Ishikawa (cell line): Measurements from ENCODE around the gene CCIN.

Experiments
- CEBPB ChIP-seq: IDR thresholded peaks from 2 replicates; pipeline ENCODE4 v1.6.1; 2012
- CREB1 ChIP-seq: IDR thresholded peaks from 2 replicates; pipeline ENCODE4 v1.6.1; 2012; ENCODE audit warnings: low read depth
- EGR1 ChIP-seq: IDR thresholded peaks from 2 replicates; pipeline ENCODE4 v1.6.1; 2012
- EP300 ChIP-seq: IDR thresholded peaks from 2 replicates; pipeline ENCODE4 v1.6.1; 2012; ENCODE audit warnings: borderline replicate concordance
- FOXM1 ChIP-seq: IDR thresholded peaks from 2 replicates; pipeline ENCODE4 v1.6.1; 2012; ENCODE audit warnings: low read depth, borderline replicate concordance
- NFIC ChIP-seq: IDR thresholded peaks from 2 replicates; pipeline ENCODE4 v1.6.1; 2012
- RAD21 ChIP-seq: IDR thresholded peaks from 2 replicates; pipeline ENCODE4 v1.6.1; 2012; ENCODE audit warnings: low read depth
- TAF1 ChIP-seq: IDR thresholded peaks from 2 replicates; pipeline ENCODE4 v1.6.1; 2012; ENCODE audit warnings: low read depth, mild to moderate bottlenecking
- TCF12 ChIP-seq: IDR thresholded peaks from 2 replicates; pipeline ENCODE4 v1.6.1; 2012; ENCODE audit warnings: low read depth
- TEAD4 ChIP-seq: IDR thresholded peaks from 2 replicates; pipeline ENCODE4 v1.6.1; 2012
- YY1 ChIP-seq: IDR thresholded peaks from 2 replicates; pipeline ENCODE4 v1.6.1; 2012; ENCODE audit warnings: low read depth
- ZBTB7A ChIP-seq: IDR thresholded peaks from 2 replicates; pipeline ENCODE4 v1.6.1; 2012; ENCODE audit warnings: low read depth
- TF ChIP-seq, protein P1 (sequence below): IDR thresholded peaks from 2 replicates; pipeline ENCODE4 v1.6.1; 2012
- TF ChIP-seq, protein P2 (sequence below): IDR thresholded peaks from 2 replicates; pipeline ENCODE4 v1.6.1; 2012
- TF ChIP-seq, protein P3 (sequence below): IDR thresholded peaks from 2 replicates; pipeline ENCODE4 v1.6.1; 2012; ENCODE audit warnings: low read depth, mild to moderate bottlenecking

CCIN gene

DNA sequence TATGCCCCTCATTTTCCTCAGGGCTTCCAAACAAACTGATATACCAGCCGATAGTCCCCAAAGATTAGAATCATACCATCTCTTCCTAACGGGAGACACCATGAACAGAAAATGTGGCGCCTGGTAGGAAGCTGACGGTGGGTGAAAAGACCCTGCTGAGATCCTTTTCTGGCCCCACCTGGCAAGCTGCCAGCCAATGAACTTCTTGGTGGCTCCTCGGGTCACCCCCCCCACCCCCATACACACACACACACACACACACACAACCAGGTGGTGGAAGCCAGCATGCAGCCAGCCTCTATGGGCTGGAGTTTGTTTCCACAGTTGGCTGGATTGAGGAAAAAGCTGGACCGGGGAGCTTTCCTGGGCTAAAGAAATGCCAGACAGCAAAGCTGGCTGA lies 4.8 kb upstream of the CCIN start:
- TF ChIP-seq TEAD4: no peak

DNA sequence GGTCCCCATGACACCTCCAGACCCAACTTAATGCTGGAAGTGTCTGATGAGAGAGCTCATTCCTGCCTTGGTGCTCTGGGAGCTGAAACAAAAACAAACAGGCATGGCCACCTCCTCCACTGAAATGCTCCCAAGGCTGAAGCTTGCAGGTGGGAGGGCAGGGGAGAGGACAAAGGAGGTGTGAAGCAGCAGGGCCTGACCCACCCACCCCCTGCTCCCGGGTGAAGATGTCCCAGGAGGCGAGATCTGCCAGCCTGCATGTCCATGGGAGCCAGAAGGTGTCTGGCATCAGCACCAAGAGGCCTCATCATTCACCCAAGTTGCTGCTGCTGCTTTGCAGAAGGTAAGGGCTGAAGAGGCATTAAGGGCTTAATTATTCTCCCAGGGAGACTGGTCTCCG lies 4.2 kb upstream of the CCIN start:
- TF ChIP-seq TCF12 (no peak), ZBTB7A (no peak), FOXM1 (no peak), TEAD4 (no peak), NFIC (no peak)
- TF ChIP-seq, protein P1, sequence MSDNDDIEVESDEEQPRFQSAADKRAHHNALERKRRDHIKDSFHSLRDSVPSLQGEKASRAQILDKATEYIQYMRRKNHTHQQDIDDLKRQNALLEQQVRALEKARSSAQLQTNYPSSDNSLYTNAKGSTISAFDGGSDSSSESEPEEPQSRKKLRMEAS: no peak
- TF ChIP-seq, protein P2, sequence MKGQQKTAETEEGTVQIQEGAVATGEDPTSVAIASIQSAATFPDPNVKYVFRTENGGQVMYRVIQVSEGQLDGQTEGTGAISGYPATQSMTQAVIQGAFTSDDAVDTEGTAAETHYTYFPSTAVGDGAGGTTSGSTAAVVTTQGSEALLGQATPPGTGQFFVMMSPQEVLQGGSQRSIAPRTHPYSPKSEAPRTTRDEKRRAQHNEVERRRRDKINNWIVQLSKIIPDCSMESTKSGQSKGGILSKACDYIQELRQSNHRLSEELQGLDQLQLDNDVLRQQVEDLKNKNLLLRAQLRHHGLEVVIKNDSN: no peak
- TF ChIP-seq, protein P3, sequence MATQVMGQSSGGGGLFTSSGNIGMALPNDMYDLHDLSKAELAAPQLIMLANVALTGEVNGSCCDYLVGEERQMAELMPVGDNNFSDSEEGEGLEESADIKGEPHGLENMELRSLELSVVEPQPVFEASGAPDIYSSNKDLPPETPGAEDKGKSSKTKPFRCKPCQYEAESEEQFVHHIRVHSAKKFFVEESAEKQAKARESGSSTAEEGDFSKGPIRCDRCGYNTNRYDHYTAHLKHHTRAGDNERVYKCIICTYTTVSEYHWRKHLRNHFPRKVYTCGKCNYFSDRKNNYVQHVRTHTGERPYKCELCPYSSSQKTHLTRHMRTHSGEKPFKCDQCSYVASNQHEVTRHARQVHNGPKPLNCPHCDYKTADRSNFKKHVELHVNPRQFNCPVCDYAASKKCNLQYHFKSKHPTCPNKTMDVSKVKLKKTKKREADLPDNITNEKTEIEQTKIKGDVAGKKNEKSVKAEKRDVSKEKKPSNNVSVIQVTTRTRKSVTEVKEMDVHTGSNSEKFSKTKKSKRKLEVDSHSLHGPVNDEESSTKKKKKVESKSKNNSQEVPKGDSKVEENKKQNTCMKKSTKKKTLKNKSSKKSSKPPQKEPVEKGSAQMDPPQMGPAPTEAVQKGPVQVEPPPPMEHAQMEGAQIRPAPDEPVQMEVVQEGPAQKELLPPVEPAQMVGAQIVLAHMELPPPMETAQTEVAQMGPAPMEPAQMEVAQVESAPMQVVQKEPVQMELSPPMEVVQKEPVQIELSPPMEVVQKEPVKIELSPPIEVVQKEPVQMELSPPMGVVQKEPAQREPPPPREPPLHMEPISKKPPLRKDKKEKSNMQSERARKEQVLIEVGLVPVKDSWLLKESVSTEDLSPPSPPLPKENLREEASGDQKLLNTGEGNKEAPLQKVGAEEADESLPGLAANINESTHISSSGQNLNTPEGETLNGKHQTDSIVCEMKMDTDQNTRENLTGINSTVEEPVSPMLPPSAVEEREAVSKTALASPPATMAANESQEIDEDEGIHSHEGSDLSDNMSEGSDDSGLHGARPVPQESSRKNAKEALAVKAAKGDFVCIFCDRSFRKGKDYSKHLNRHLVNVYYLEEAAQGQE: no peak

DNA sequence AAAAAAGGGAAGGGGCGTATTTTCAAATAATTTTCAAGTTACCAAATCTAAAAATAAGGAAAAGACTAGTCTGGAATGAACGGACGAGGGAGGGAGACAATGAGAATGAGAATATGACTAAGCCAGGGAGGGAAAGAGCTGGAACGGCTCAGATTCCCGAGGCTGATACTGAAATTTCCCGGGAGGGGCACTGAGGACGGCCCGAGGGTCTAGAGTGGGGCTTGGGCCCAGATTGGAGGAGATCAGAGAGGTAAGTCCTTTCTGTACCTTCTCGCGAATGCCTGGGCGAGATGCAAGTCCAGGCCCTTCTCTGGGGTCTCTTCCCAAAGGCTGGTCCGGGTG lies 3.4 kb upstream of the CCIN start:
- TF ChIP-seq, protein P1: no peak
- no peak for TF ChIP-seq TCF12
- no peak for TF ChIP-seq RAD21
- TF ChIP-seq, protein P2: no peak
- TF ChIP-seq TAF1: no peak
- no peak for TF ChIP-seq EP300
- no peak for TF ChIP-seq YY1

DNA sequence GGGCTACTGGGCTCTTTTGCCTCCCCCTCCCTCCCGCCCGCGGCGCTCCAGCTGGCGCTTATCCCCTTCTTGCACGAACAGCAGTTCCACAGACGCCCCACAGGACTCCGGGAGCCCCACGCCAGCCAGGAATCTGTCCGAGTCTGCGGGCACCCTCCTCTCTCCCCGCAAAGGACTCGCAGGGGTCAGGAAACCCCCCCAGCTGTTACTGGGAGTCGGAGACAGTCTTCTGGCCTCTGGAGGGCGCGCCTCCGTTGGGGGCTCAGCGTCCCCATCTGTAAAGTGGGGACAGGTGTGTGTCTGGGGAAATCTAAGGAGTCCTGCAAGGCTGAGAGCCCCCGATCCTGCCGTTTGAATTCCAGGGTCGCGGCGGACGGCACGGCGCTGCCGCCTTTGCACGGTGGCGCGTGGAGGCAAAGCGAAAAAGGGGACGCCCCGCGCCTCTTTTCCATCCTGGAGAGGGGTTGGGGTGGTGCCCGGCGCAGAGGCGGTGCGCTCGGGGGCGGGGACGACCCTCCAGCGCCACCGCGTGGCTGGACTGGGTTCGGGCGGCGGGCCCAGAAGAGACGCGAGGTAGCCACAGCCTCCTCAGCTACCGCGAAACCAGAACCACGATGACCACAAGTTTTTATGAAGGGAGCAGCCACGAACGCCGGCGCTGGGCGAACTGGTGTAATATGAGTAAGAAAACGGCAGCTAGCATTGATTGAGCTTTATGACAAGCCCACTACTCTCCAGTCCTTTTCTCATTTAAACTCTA lies 2.8 kb upstream of the CCIN start:
- no peak for TF ChIP-seq FOXM1
- TF ChIP-seq, protein P1: peak; percentile 58; the same call in 1 of the 2 replicates
- TF ChIP-seq EP300: 0 out of 2 replicates have a peak, but pooled peaks have one; percentile 20
- peak; percentile 86 for TF ChIP-seq ZBTB7A
- 0 out of 2 replicates have a peak, but pooled peaks have one; percentile 38 for TF ChIP-seq TAF1
- TF ChIP-seq, protein P2: 0 out of 2 replicates have a peak, but pooled peaks have one; percentile 11
- peak; percentile 17; the same call in 1 of the 2 replicates for TF ChIP-seq CEBPB
- no peak for TF ChIP-seq TEAD4
- no peak for TF ChIP-seq CREB1
- peak; percentile 84 for TF ChIP-seq RAD21
- peak; percentile 49; the same call in 1 of the 2 replicates for TF ChIP-seq TCF12
- TF ChIP-seq NFIC: peak; percentile 39; the same call in 1 of the 2 replicates
- peak; percentile 58; the same call in 1 of the 2 replicates for TF ChIP-seq EGR1
- TF ChIP-seq, protein P3: no peak

DNA sequence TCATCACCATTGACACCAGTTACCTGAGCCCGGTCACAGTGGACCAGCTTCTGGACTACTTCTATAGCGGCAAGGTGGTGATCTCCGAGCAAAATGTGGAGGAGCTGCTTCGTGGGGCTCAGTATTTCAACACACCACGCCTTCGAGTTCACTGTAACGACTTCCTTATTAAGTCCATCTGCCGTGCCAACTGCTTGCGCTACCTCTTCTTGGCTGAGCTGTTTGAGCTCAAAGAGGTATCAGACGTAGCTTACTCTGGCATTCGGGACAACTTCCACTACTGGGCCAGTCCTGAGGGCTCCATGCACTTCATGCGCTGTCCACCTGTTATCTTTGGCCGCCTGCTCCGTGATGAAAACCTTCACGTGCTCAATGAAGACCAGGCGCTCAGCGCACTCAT lies 520 bp downstream of the CCIN start:
- TF ChIP-seq CEBPB (no peak), EGR1 (no peak), EP300 (no peak), TAF1 (no peak), RAD21 (no peak), YY1 (no peak), NFIC (no peak), TCF12 (no peak), TEAD4 (no peak), CREB1 (no peak), ZBTB7A (no peak), FOXM1 (no peak)
- TF ChIP-seq, protein P3: no peak
- TF ChIP-seq, protein P1: no peak
- TF ChIP-seq, protein P2: no peak
